Measurements from ENCODE around the gene BLOC1S3.
A peak's percentile ranks its signal among the peaks of the same experiment; 100 is the strongest.

BLOC1S3 gene

DNA sequence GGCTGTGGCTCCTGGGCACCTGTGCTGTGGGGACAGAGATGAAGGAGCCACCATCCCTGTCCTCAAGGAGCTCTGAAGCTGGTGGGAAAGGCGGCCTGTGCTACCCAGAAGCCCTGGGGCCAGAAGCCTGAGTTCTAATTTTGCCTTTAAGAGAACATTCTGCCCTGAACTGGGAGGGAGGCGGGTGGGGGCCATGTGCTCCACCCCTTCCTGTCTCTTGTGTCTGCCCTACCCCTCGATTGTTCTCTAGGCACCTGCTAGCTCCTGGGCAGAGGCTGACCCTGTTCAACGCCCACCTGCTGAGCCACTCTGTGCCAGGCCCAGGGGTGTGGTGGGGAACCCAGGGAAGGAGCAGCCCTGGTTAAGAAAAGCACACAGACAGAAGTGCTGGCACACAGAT is 6.4 kb upstream of the BLOC1S3 start:
- Histone ChIP-seq H3K9ac (ENCODE audit: low read depth in 1 of 2, low read length in 2 of 2) (no peak overlapping the region), H3K4me1 (ENCODE audit: control insufficient read depth in 1 of 2, insufficient read depth in 2 of 2, low read length in 2 of 2) (peaks cover 18 to 19% of the 10 kb centered on the region in 2 donors), H3K27me3 (ENCODE audit: control insufficient read depth in 1 of 2, insufficient read depth in 2 of 2, low read length in 2 of 2) (no peaks in the 10 kb centered on the region), H3K36me3 (ENCODE audit: control insufficient read depth in 1 of 2, insufficient read depth in 2 of 2, low read length in 2 of 2) (no peaks in the 10 kb centered on the region), H3K9me3 (ENCODE audit: control insufficient read depth in 1 of 2, low read length in 2 of 2) (no peaks in the 10 kb centered on the region), H3K27ac (ENCODE audit: low read depth, low read length) (no peak overlapping the region), H3K4me3 (ENCODE audit: low read depth in 1 of 2, low read length in 2 of 2) (no peak overlapping the region)

DNA sequence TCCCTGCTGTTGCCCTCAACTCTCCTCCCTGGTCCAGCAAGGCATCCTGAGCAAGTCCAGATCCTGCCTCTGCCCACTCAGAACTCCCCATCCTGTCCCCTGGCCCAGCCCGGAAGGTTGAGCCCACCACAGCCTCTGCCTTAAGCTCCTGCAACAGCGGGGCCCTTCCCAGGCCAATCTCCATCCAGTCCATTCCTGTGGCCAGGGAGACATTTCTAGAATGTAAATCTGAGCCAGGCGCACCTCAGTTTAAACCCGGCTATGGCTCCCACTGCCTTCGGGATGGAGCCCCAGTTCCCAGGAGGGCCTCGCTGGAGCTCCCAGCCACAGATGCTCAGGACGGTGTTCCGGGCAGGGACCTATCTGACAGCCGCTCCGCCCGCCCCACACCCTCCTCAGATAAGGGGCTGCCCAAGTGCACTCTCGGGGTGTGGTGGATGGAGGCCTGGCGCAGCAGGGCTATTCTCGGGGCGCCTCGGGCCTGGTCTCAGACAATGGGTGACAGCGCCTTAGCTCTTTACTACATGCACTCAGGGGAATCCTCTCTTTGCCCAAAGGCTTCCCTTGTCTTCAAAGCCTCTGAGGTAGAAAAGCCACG is 5.9 kb upstream of the BLOC1S3 start:
- Histone ChIP-seq H3K9me3 (ENCODE audit: control insufficient read depth in 1 of 2, low read length in 2 of 2) (no peaks in the 10 kb centered on the region), H3K4me3 (ENCODE audit: low read depth in 1 of 2, low read length in 2 of 2) (no peak overlapping the region), H3K27ac (ENCODE audit: low read depth, low read length) (no peak overlapping the region), H3K9ac (ENCODE audit: low read depth in 1 of 2, low read length in 2 of 2) (no peak overlapping the region), H3K36me3 (ENCODE audit: control insufficient read depth in 1 of 2, insufficient read depth in 2 of 2, low read length in 2 of 2) (no peaks in the 10 kb centered on the region), H3K27me3 (ENCODE audit: control insufficient read depth in 1 of 2, insufficient read depth in 2 of 2, low read length in 2 of 2) (no peaks in the 10 kb centered on the region), H3K4me1 (ENCODE audit: control insufficient read depth in 1 of 2, insufficient read depth in 2 of 2, low read length in 2 of 2) (peaks cover 24% of the 10 kb centered on the region in 2 donors)

DNA sequence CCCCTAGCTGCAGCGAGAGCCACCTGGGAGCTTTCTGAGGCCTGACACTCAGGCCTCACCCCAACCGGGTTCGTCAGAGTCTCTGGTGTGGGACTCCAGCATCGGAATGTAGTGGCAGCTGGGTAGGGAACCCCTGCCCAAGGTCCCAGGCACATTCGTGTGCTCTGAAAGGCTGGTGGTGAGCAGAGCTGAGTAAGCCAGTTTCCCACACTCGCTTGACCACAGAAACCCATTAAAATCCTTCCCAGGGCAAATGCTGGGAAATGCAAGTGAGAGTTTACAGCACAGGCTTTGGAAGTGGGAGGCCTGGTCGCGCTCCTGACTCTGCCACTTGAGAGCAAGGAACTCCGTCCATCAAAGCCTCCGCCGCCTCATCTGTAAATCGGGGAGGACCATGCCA is 4.8 kb upstream of the BLOC1S3 start:
- no peaks in the 10 kb centered on the region for H3K9me3 ChIP-seq (ENCODE audit: control insufficient read depth in 1 of 2, low read length in 2 of 2)
- H3K9ac ChIP-seq (ENCODE audit: low read depth in 1 of 2, low read length in 2 of 2) = no peak overlapping the region
- no peaks in the 10 kb centered on the region for H3K27me3 ChIP-seq (ENCODE audit: control insufficient read depth in 1 of 2, insufficient read depth in 2 of 2, low read length in 2 of 2)
- H3K4me3 ChIP-seq (ENCODE audit: low read depth in 1 of 2, low read length in 2 of 2) = no peak overlapping the region
- no peak overlapping the region for H3K27ac ChIP-seq (ENCODE audit: low read depth, low read length)
- no peaks in the 10 kb centered on the region for H3K36me3 ChIP-seq (ENCODE audit: control insufficient read depth in 1 of 2, insufficient read depth in 2 of 2, low read length in 2 of 2)
- peaks cover 23 to 24% of the 10 kb centered on the region in 2 donors for H3K4me1 ChIP-seq (ENCODE audit: control insufficient read depth in 1 of 2, insufficient read depth in 2 of 2, low read length in 2 of 2)

DNA sequence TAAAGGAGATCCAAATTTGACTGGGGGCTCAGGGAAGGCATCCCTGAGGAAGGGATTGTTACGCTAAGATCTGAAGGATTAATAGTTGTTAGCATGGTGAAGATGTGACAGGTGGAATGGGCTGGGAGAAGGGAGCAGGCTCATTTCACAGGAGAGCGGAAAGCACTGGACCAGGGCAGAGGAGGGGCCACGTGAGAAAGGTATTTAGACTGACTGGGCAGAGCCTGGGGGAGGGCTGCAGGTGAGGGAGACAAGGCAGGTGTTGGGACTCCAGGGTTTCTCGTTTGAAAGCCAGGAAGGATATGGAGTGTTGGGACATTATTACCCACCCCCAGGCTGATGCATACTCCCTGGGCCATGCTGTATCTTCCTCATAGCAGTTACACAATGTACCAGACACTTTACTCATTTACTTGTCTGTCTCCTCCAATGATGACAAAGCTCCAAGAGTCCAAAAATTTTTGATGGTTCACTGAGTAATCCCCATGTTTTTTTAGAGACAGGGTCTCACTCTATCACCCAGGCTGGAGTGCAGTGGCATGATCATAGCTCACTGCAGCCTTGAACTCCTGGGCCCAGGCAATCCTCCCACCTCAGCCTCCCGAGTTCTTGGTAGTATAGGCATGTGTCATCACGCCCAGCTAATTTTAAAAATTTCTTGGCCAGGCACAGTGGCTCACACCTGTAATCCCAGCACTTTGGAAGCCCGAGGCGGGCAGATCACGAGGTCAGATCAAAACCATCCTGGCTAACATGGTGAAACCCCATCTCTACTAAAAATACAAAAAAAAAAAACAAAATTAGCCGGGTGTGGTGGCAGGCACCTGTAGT is 2.9 kb upstream of the BLOC1S3 start:
- Histone ChIP-seq H3K36me3 (ENCODE audit: control insufficient read depth in 1 of 2, insufficient read depth in 2 of 2, low read length in 2 of 2) (no peaks in the 10 kb centered on the region), H3K4me1 (ENCODE audit: control insufficient read depth in 1 of 2, insufficient read depth in 2 of 2, low read length in 2 of 2) (peaks cover 20 to 30% of the 10 kb centered on the region in 2 donors), H3K27ac (ENCODE audit: low read depth, low read length) (no peak overlapping the region), H3K9ac (ENCODE audit: low read depth in 1 of 2, low read length in 2 of 2) (no peak overlapping the region), H3K4me3 (ENCODE audit: low read depth in 1 of 2, low read length in 2 of 2) (no peak overlapping the region), H3K27me3 (ENCODE audit: control insufficient read depth in 1 of 2, insufficient read depth in 2 of 2, low read length in 2 of 2) (no peaks in the 10 kb centered on the region), H3K9me3 (ENCODE audit: control insufficient read depth in 1 of 2, low read length in 2 of 2) (no peaks in the 10 kb centered on the region)

DNA sequence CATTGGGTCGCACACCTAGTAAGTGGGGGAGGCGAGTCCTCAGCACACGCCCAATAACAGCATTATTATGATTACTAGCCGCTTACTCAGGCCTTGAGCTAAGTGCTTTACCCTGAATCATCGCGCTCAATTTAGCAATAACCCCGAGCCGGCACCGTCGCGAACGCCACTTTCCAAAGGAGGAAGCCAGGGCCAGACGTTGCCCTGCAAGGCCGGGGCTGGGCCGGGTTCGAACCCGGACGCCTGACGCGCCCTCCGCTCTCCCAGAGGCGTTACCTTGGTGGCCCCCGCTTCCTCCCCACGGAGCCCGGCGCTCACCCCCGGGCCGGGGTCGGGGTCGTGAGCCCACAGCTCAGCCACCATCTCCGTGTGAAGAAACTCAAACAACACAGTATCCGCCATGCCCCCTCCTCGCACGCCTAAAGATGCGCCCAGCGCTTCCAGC is 745 bp upstream of the BLOC1S3 start, which contains the start of gene TRAPPC6A:
TSS of gene TRAPPC6A (minus strand) at position 421 of the 445 bp plus-strand sequence. CDS start at position 402, 19 bp downstream.
- Histone ChIP-seq H3K4me1 (ENCODE audit: control insufficient read depth in 1 of 2, insufficient read depth in 2 of 2, low read length in 2 of 2) (peaks cover 16 to 24% of the 10 kb centered on the region in 2 donors), H3K9me3 (ENCODE audit: control insufficient read depth in 1 of 2, low read length in 2 of 2) (no peaks in the 10 kb centered on the region), H3K27ac (ENCODE audit: low read depth, low read length) (peak within 1 kb of the TSS; percentile 95), H3K4me3 (ENCODE audit: low read depth in 1 of 2, low read length in 2 of 2) (peak within 1 kb of the TSS; percentile 99 to 100), H3K9ac (ENCODE audit: low read depth in 1 of 2, low read length in 2 of 2) (peak within 1 kb of the TSS; percentile 83 to 96), H3K36me3 (ENCODE audit: control insufficient read depth in 1 of 2, insufficient read depth in 2 of 2, low read length in 2 of 2) (peaks cover 6 to 7% of the 10 kb centered on the region in 2 donors), H3K27me3 (ENCODE audit: control insufficient read depth in 1 of 2, insufficient read depth in 2 of 2, low read length in 2 of 2) (no peaks in the 10 kb centered on the region)

DNA sequence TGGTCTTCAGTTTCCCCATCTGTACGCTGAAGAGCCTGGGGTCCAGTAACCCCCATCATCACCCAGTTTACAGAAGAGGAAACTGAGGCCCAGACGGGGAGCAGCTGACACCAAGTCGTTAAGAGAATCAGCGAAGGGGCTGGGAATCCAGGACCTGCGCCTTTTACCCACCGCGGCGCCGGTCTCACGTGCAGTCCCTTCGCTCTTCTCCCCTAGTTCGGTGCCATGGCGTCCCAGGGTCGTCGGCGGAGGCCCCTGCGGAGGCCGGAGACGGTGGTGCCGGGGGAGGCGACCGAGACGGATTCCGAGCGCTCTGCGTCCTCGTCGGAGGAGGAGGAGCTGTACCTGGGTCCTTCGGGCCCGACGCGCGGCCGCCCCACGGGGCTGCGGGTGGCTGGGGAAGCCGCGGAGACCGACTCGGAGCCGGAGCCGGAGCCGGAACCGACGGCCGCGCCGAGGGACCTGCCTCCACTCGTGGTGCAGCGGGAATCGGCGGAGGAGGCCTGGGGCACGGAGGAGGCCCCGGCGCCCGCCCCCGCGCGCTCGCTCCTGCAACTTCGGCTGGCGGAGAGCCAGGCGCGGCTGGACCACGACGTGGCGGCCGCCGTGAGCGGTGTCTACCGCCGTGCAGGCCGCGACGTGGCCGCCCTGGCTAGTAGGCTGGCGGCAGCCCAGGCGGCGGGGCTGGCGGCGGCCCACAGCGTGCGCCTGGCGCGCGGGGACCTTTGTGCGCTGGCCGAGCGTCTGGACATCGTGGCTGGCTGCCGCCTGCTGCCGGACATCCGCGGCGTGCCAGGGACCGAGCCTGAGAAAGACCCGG is 698 bp downstream of the BLOC1S3 start:
- peak overlapping the region; percentile 99 to 100 for H3K4me3 ChIP-seq (ENCODE audit: low read depth in 1 of 2, low read length in 2 of 2)
- H3K4me1 ChIP-seq (ENCODE audit: control insufficient read depth in 1 of 2, insufficient read depth in 2 of 2, low read length in 2 of 2) = peaks cover 16 to 24% of the 10 kb centered on the region in 2 donors
- H3K27me3 ChIP-seq (ENCODE audit: control insufficient read depth in 1 of 2, insufficient read depth in 2 of 2, low read length in 2 of 2) = no peaks in the 10 kb centered on the region
- peak overlapping the region; percentile 95 for H3K27ac ChIP-seq (ENCODE audit: low read depth, low read length)
- H3K9ac ChIP-seq (ENCODE audit: low read depth in 1 of 2, low read length in 2 of 2) = peak overlapping the region; percentile 75 to 96
- H3K36me3 ChIP-seq (ENCODE audit: control insufficient read depth in 1 of 2, insufficient read depth in 2 of 2, low read length in 2 of 2) = peaks cover 6 to 7% of the 10 kb centered on the region in 2 donors
- H3K9me3 ChIP-seq (ENCODE audit: control insufficient read depth in 1 of 2, low read length in 2 of 2) = no peaks in the 10 kb centered on the region

DNA sequence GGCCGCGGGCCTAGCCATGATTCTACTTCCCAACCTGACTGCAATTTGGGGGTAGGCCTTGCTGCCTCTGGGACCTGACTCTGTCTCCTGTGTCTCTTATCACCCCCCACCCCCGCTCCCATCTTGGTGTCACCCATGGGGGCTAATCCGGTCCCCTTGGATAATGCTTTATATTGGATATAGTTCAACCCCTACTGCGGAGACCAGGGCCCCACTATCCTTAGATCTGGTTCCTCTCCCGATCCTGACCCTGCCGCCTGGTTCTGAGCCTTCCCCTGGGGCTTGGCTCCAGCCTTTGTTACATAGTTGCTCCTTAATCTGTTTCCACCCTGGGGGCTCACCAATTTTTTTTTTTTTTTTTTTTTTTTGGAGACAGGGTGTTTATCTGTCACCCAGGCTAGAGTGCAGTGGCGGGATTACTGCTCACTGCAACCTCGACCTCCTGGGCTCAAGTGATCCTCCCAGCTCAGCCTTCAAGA is 1.3 kb downstream of the BLOC1S3 start:
- Histone ChIP-seq H3K27me3 (ENCODE audit: control insufficient read depth in 1 of 2, insufficient read depth in 2 of 2, low read length in 2 of 2) (no peaks in the 10 kb centered on the region), H3K27ac (ENCODE audit: low read depth, low read length) (no peak overlapping the region), H3K4me1 (ENCODE audit: control insufficient read depth in 1 of 2, insufficient read depth in 2 of 2, low read length in 2 of 2) (peaks cover 16 to 24% of the 10 kb centered on the region in 2 donors), H3K9me3 (ENCODE audit: control insufficient read depth in 1 of 2, low read length in 2 of 2) (no peaks in the 10 kb centered on the region), H3K36me3 (ENCODE audit: control insufficient read depth in 1 of 2, insufficient read depth in 2 of 2, low read length in 2 of 2) (peaks cover 6 to 7% of the 10 kb centered on the region in 2 donors), H3K9ac (ENCODE audit: low read depth in 1 of 2, low read length in 2 of 2) (peak overlapping the region; percentile 54 to 63), H3K4me3 (ENCODE audit: low read depth in 1 of 2, low read length in 2 of 2) (peak overlapping the region; percentile 99 to 100)

DNA sequence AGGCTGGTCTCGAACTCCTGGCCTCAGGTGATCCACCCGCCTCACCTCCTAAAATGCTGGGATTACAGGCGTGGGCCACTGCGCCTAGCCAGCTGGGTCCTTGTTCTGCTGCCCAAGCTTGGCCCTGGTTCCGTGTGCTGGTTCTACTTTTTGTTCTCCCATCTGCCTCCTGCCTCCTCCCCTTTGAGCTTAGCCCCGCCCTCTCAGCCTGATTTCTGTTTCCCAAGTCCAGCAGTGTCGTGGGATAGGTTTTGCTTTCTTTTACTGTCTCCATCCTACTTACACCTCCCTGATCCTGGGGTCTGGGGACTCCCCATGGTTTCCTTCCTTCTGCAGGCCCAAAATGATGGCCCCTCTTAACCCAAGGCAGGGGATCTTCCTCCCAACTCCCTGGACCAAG is 2.4 kb downstream of the BLOC1S3 start:
- H3K4me1 ChIP-seq (ENCODE audit: control insufficient read depth in 1 of 2, insufficient read depth in 2 of 2, low read length in 2 of 2) = peaks cover 16 to 24% of the 10 kb centered on the region in 2 donors
- H3K4me3 ChIP-seq (ENCODE audit: low read depth in 1 of 2, low read length in 2 of 2) = peak overlapping the region in 1 of 2 donors; percentile 22
- peaks cover 6 to 7% of the 10 kb centered on the region in 2 donors for H3K36me3 ChIP-seq (ENCODE audit: control insufficient read depth in 1 of 2, insufficient read depth in 2 of 2, low read length in 2 of 2)
- H3K9me3 ChIP-seq (ENCODE audit: control insufficient read depth in 1 of 2, low read length in 2 of 2) = no peaks in the 10 kb centered on the region
- H3K9ac ChIP-seq (ENCODE audit: low read depth in 1 of 2, low read length in 2 of 2) = no peak overlapping the region
- no peak overlapping the region for H3K27ac ChIP-seq (ENCODE audit: low read depth, low read length)
- H3K27me3 ChIP-seq (ENCODE audit: control insufficient read depth in 1 of 2, insufficient read depth in 2 of 2, low read length in 2 of 2) = no peaks in the 10 kb centered on the region

DNA sequence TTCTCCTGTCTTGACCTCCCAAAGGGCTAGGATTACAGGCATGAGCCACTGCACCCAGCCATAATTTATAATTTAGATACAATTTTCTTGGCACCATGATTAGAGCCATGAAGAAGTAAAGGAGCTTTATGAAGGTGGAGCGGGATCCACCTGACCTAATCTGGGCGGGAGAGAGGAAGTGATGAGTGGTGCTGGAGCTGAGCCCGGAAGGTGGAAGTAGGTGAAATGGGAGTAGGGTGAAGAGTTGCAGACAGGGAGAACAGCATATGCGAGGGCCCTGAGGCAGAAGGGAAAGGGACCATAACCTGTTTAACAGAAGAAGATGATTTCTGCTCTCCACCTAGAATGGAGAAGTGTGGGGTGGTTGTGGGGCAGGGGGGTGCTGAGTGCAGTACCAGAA is 4.2 kb downstream of the BLOC1S3 start:
- no peaks in the 10 kb centered on the region for H3K9me3 ChIP-seq (ENCODE audit: control insufficient read depth in 1 of 2, low read length in 2 of 2)
- no peak overlapping the region for H3K4me3 ChIP-seq (ENCODE audit: low read depth in 1 of 2, low read length in 2 of 2)
- no peaks in the 10 kb centered on the region for H3K27me3 ChIP-seq (ENCODE audit: control insufficient read depth in 1 of 2, insufficient read depth in 2 of 2, low read length in 2 of 2)
- no peak overlapping the region for H3K9ac ChIP-seq (ENCODE audit: low read depth in 1 of 2, low read length in 2 of 2)
- H3K4me1 ChIP-seq (ENCODE audit: control insufficient read depth in 1 of 2, insufficient read depth in 2 of 2, low read length in 2 of 2) = peaks cover 10 to 14% of the 10 kb centered on the region in 2 donors
- H3K36me3 ChIP-seq (ENCODE audit: control insufficient read depth in 1 of 2, insufficient read depth in 2 of 2, low read length in 2 of 2) = peaks cover 6 to 7% of the 10 kb centered on the region in 2 donors
- H3K27ac ChIP-seq (ENCODE audit: low read depth, low read length) = no peak overlapping the region

Measured in duodenal mucosa (tissue), 2 donors.